Fibroblast of villous mesenchyme (primary cell): ENCODE measurements around the gene HOXB13. TPM values are rescaled to one million over a fixed set of nuclear protein-coding genes. Genes with fewer than 3 reads are reported as not detected.
A peak's percentile ranks its signal among the peaks of the same experiment; 100 is the strongest.

Experiments used
- DNase-seq: peaks from one replicate; pipeline ENCODE4 v3.0.0-alpha.2; 2010; ENCODE audit warnings: low read depth
- H3K4me3 ChIP-seq: 2 replicates; pipeline ENCODE4 v1.5.1; 2011; ENCODE audit warnings: low read depth, mild to moderate bottlenecking, low read length
- CTCF ChIP-seq: IDR thresholded peaks from 2 replicates; pipeline ENCODE4 v1.5.1; 2012; ENCODE audit warnings: low read depth, mild to moderate bottlenecking, low read length; ENCODE audit not compliant: insufficient read depth
- total RNA-seq: library from RNA; depleted of rRNA; stranded (reverse); fragments of >200 nt; gene quantifications from 2 replicates; pipeline ENCODE4 v1.2.3, GENCODE V29; 2012

Gene HOXB13
- total RNA-seq, 1 donor: under 0.01 TPM

GRCh38 chr17:48722201-48722907 lies 6.2 kb downstream of the HOXB13 start, which contains the start of gene PRAC1:
PRAC1 (minus strand) TSS chr17:48722518; CDS start chr17:48722392, 126 bp downstream.
- TF ChIP-seq CTCF: no peak
- H3K4me3 ChIP-seq: peak within 1 kb of the TSS; percentile 40
- DNase-seq: no peak

DNA sequence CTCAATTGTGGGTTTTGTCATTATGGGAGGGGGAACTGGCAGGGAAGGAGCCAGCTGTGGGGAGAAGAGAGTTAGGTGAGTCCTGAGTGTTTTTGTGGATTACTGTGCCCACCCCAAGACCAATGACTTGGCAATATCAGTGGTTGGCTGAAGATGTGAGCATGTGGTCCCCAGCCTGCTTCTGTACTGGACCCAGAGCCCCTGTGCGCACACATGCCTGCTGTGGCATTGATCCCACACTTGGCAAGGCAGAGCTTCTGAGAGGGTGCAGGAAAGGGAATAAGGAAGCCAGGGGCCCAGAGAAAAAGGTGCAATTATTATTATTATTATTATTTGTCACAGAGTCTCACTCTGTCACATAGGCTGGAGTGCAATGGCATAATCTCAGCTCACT lies 7.5 kb downstream of the HOXB13 start:
- DNase-seq: no peak
- no peak overlapping the region for H3K4me3 ChIP-seq
- no peak for TF ChIP-seq CTCF

GRCh38 chr17:48720266-48721008 lies 8.1 kb downstream of the HOXB13 start:
- no peak for TF ChIP-seq CTCF
- H3K4me3 ChIP-seq: peak overlapping the region; percentile 56
- DNase-seq: no peak

- H3K4me3 ChIP-seq: peak overlapping the region; percentile 56
- no peak for TF ChIP-seq CTCF
- peak; percentile 65 for DNase-seq
Measured at GRCh38 chr17:48719642-48720265, 8.8 kb downstream of the HOXB13 start.

DNA sequence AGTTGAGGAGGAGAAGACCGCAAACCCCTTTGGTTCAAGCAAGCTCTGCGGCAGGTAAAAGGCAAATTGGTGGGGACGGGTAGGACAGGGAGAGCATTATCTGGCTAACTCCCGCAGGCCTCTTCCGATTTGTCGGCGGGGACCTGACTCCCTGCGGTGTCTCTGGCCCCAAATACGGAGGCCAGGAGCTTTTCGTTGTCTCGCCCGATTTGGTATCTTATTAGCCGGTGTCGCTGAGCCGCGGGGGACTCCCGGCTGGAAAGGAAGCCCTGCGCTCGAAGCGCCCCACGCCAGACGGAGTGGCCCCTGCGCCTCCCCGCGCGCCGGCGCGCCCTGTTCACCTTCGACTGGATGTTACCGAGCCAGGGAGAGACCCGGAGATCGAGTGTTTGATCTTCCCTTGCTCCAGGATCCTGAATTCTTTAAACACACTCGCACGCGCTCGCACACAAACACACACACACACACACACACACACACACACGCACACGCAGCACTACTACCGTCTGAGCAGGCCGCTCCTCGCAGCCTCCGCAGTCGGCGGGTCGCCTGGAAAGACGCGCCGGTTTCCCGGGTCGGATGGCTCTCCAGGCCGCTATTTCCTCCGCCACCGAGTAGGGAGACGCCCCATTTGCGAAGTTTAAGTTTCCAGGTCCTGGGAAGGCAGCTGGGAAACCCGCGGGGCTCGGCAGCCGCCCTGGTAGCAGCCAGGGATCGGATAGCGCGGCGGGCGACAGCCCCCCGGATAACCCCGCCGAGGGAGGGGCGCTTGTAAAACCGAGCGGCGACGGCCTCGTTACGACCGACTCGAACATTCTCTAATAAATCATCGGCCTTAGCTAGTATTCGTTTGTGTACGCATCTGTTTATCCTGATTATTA lies 9.5 kb downstream of the HOXB13 start:
- DNase-seq: no peak
- H3K4me3 ChIP-seq: peak overlapping the region; percentile 56
- TF ChIP-seq CTCF: no peak

DNA sequence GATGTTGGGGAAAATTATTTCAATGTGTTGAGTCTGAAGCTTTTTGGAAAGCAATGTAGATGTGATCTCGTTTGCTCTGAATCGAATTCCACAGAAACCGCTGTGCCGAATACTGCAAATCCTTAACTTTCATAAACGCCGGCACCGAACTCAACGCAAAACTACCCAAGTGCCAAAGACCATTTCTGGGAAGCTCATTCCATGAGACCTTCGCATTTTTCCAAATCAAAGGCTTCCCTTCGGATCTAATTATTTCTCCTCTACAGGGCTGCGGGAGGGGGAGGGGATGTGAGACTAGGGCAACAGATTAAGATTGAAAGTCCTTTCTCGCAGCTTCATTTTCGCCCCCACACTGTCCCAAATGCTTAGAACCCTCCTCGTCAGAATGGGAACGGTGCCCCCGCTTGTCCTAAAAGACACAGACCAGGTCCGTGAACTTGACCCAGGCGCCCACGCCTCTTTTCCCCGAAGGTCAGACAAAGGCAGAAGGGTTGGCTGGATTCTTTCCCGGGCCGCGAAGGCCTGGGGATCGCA lies 10.3 kb downstream of the HOXB13 start:
- peak; percentile 33 for DNase-seq
- no peak for TF ChIP-seq CTCF
- peak overlapping the region; percentile 56 for H3K4me3 ChIP-seq
